HepG2 (cell line): ENCODE measurements around the gene AGBL3. TPM values are rescaled to one million over a fixed set of nuclear protein-coding genes. Genes with fewer than 3 reads are reported as not detected.
A peak's percentile ranks its signal among the peaks of the same experiment; 100 is the strongest.

ENCODE experiments used
- ARID2 ChIP-seq: sonication (generic); formaldehyde crosslinking; IDR thresholded peaks from 2 replicates; pipeline ENCODE4 v1.8.1; 2022; ENCODE audit warnings: mild to moderate bottlenecking, missing genetic modification reagents, borderline replicate concordance
- CTCF ChIP-seq: sonication (generic); formaldehyde crosslinking; IDR thresholded peaks from 2 replicates; pipeline ENCODE4 v1.5.0; 2020; ENCODE audit warnings: mild to moderate bottlenecking, missing genetic modification reagents, moderate library complexity
- E2F1 ChIP-seq: sonication (generic); formaldehyde crosslinking; IDR thresholded peaks from 2 replicates; pipeline ENCODE4 v1.5.0; 2020; ENCODE audit warnings: missing genetic modification reagents
- ELF1 ChIP-seq: sonication (generic); formaldehyde crosslinking; IDR thresholded peaks from 2 replicates; pipeline ENCODE4 v1.4.0; 2020; ENCODE audit warnings: missing genetic modification reagents
- GTF3A ChIP-seq: sonication (generic); formaldehyde crosslinking; conservative IDR thresholded peaks from 2 replicates; pipeline ENCODE4 v1.4.0; 2020; ENCODE audit warnings: mild to moderate bottlenecking, missing genetic modification reagents
- MAZ ChIP-seq, 2 experiments: sonication (generic) in 1 of 2; formaldehyde crosslinking in 1 of 2; IDR thresholded peaks; 2 replicates each; pipeline versions ENCODE4 v1.5.0 to v1.6.1; 2012 to 2020; ENCODE audit warnings: low read depth in 2 of 2, mild to moderate bottlenecking in 2 of 2, borderline replicate concordance in 1 of 2, improper control_type of control experiment in 1 of 2, low read length in 1 of 2, missing genetic modification reagents in 1 of 2, moderate library complexity in 1 of 2
- NFE2L1 ChIP-seq: sonication (generic); formaldehyde crosslinking; IDR thresholded peaks from 2 replicates; pipeline ENCODE4 v1.4.0; 2020; ENCODE audit warnings: missing genetic modification reagents, mild to moderate bottlenecking, borderline replicate concordance
- NR3C1 ChIP-seq: sonication (generic); formaldehyde crosslinking; IDR thresholded peaks from 2 replicates; pipeline ENCODE4 v1.4.0; 2020; ENCODE audit warnings: missing genetic modification reagents
- PLRG1 ChIP-seq: fragments of 450-650 bp; conservative IDR thresholded peaks from 2 replicates; pipeline ENCODE4 v1.6.1; 2016
- PREB ChIP-seq: sonication (generic); formaldehyde crosslinking; IDR thresholded peaks from 2 replicates; pipeline ENCODE4 v1.4.0; 2020; ENCODE audit warnings: missing genetic modification reagents
- RAD21 ChIP-seq: fragments of 450-650 bp; formaldehyde crosslinking; IDR thresholded peaks from 2 replicates; pipeline ENCODE4 v1.5.0; 2020; ENCODE audit warnings: mild to moderate bottlenecking
- SAP130 ChIP-seq: IDR thresholded peaks from 2 replicates; pipeline ENCODE4 v1.6.1; 2016; ENCODE audit warnings: low read depth
- ZBTB49 ChIP-seq: sonication (generic); formaldehyde crosslinking; IDR thresholded peaks from 2 replicates; pipeline ENCODE4 v1.4.0; 2020; ENCODE audit warnings: missing genetic modification reagents, borderline replicate concordance
- ZBTB7B ChIP-seq: sonication (generic); formaldehyde crosslinking; IDR thresholded peaks from 2 replicates; pipeline ENCODE4 v1.4.0; 2020; ENCODE audit warnings: missing genetic modification reagents
- ZNF503 ChIP-seq: sonication (generic); formaldehyde crosslinking; IDR thresholded peaks from 2 replicates; pipeline ENCODE4 v1.4.0; 2020; ENCODE audit warnings: missing genetic modification reagents
- ZNF543 ChIP-seq: sonication (generic); formaldehyde crosslinking; IDR thresholded peaks from 2 replicates; pipeline ENCODE4 v1.4.0; 2020; ENCODE audit warnings: mild to moderate bottlenecking, missing genetic modification reagents
- ZNF564 ChIP-seq: sonication (generic); formaldehyde crosslinking; IDR thresholded peaks from 2 replicates; pipeline ENCODE4 v1.8.1; 2023; ENCODE audit warnings: mild to moderate bottlenecking, missing genetic modification reagents
- ZSCAN12 ChIP-seq: sonication (generic); formaldehyde crosslinking; IDR thresholded peaks from 2 replicates; pipeline ENCODE4 v1.9.0; 2021; ENCODE audit warnings: mild to moderate bottlenecking, missing genetic modification reagents
- polyA plus RNA-seq, 8 experiments: library from polyadenylated mRNA; depleted of rRNA in 3 of 8; stranded (reverse) in 7 of 8; unstranded in 1 of 8; fragments of >200 nt; fragmentation: Illumina TruSeq in 4 of 8; extraction: Trizol in 4 of 8; gene quantifications; 2 replicates each; pipeline versions ENCODE4 v1.2.1 to v1.2.3, GENCODE V29; 2011 to 2016; ENCODE audit warnings: low read depth in 4 of 8, missing spikeins in 1 of 8, mixed read lengths in 1 of 8; ENCODE audit not compliant: insufficient read depth in 1 of 8
- total RNA-seq, 5 experiments: library from RNA; depleted of rRNA; stranded (reverse); fragments of >200 nt; fragmentation: Illumina TruSeq; extraction: Trizol; gene quantifications; 2 replicates each; pipeline ENCODE4 v1.2.3, GENCODE V29; 2016; ENCODE audit warnings: low read depth in 1 of 5

AGBL3 gene
- total and polyA plus RNA-seq, 2 of the 13 experiments (the other 11 are each of a cell fraction or from before 2014, with no cell fraction given), result 2.2 to 7.2 TPM

GRCh38 chr7:134986363-134987251 is at the start of gene AGBL3 (continued):
- TF ChIP-seq PREB (CRISPR knock-in tag) (no peak), ZNF543 (peak; percentile 84), GTF3A (CRISPR knock-in tag) (no peak), ZNF503 (CRISPR knock-in tag) (no peak; the same call in 1 of the 2 replicates), CTCF (CRISPR knock-in tag) (peak; percentile 88), ZNF564 (CRISPR knock-in tag) (peak; percentile 88), SAP130 (peak; percentile 67), ELF1 (CRISPR knock-in tag) (peak; percentile 86), E2F1 (peak; percentile 90; the same call in 1 of the 2 replicates), RAD21 (CRISPR knock-in tag) (peak; percentile 83), MAZ (IDR thresholded peaks at IDR 0.05; ENCODE audit: borderline replicate concordance, low read depth, low read length) (0 out of 2 replicates have a peak, but pooled peaks have one; percentile 20), MAZ (CRISPR knock-in tag; IDR thresholded peaks at IDR 0.05; ENCODE audit: low read depth) (peak; percentile 85), ARID2 (CRISPR knock-in tag) (peak; percentile 81; the same call in 1 of the 2 replicates), ZBTB49 (CRISPR knock-in tag) (no peak), NFE2L1 (CRISPR knock-in tag) (no peak), ZSCAN12 (CRISPR knock-in tag) (no peak), PLRG1 (no peak), ZBTB7B (peak; percentile 24; the same call in 1 of the 2 replicates), NR3C1 (no peak)
